OCI-LY7 (cell line): ENCODE measurements around the gene SPATA17. TPM values are rescaled to one million over a fixed set of nuclear protein-coding genes. Genes with fewer than 3 reads are reported as not detected.

ENCODE experiments used
- BruUV-seq: library from RNA; stranded (reverse); fragments of 400-500 nt; replicated peaks from 2 replicates; lab custom pipeline; 2021; lab: Mats Ljungman, UMichigan
- CTCF ChIA-PET: fragments of 300-600 bp; sonication (Branson Sonifier 250); formaldehyde crosslinking; loops from one replicate; lab custom pipeline; 2022; ENCODE audit warnings: antibody characterized with exemption; ENCODE audit not compliant: unreplicated experiment; lab: Charles Lee
- POLR2A ChIA-PET: fragments of 300-600 bp; sonication (Branson Sonifier 250); formaldehyde crosslinking; loops from one replicate; lab custom pipeline; 2022; ENCODE audit warnings: antibody characterized with exemption; lab: Charles Lee
- DNase-seq: peaks from one replicate; pipeline ENCODE4 v3.0.0-alpha.2; 2015; ENCODE audit warnings: low spot score
- H2AFZ ChIP-seq: fragments of 200-600 bp; sonication (generic), shearing (Covaris generic); 2 replicates; pipeline ENCODE4 v1.6.1; 2014; ENCODE audit warnings: mild to moderate bottlenecking, antibody characterized with exemption, low read length, moderate library complexity
- H3K27ac ChIP-seq: fragments of 200-600 bp; sonication (generic); 2 replicates; pipeline ENCODE4 v1.5.1; 2014; ENCODE audit warnings: mixed run types, low read depth, mild to moderate bottlenecking, moderate library complexity, low read length, inconsistent platforms; ENCODE audit not compliant: poor library complexity, severe bottlenecking
- H3K36me3 ChIP-seq: fragments of 200-600 bp; sonication (generic); 2 replicates; pipeline ENCODE4 v1.6.1; 2014; ENCODE audit warnings: mild to moderate bottlenecking, antibody characterized with exemption, low read length, moderate library complexity, mixed read lengths; ENCODE audit not compliant: insufficient read depth
- H3K4me1 ChIP-seq: fragments of 200-600 bp; sonication (generic); 2 replicates; pipeline ENCODE4 v1.5.1; 2014; ENCODE audit warnings: mild to moderate bottlenecking, low read length; ENCODE audit not compliant: insufficient read depth, poor library complexity, severe bottlenecking
- H3K4me2 ChIP-seq: fragments of 200-600 bp; sonication (generic); 2 replicates; pipeline ENCODE4 v1.6.1; 2014; ENCODE audit warnings: mild to moderate bottlenecking, low read length
- H3K4me3 ChIP-seq: fragments of 200-600 bp; sonication (generic); 2 replicates; pipeline ENCODE4 v1.5.1; 2014; ENCODE audit warnings: mild to moderate bottlenecking, low read depth, low read length; ENCODE audit not compliant: poor library complexity, severe bottlenecking
- H3K79me2 ChIP-seq: fragments of 200-600 bp; sonication (generic); 2 replicates; pipeline ENCODE4 v1.6.1; 2016; ENCODE audit warnings: low read depth, mild to moderate bottlenecking, low read length, moderate library complexity, mixed read lengths; ENCODE audit not compliant: insufficient read depth
- H3K9me2 ChIP-seq: fragments of 200-600 bp; sonication (generic); 2 replicates; pipeline ENCODE4 v1.6.1; 2016; ENCODE audit warnings: mild to moderate bottlenecking, low read length, mixed read lengths; ENCODE audit not compliant: insufficient read depth
- H3K9me3 ChIP-seq: fragments of 200-600 bp; sonication (generic); 2 replicates; pipeline ENCODE4 v1.6.1; 2014; ENCODE audit warnings: mild to moderate bottlenecking, mixed run types, low read length, mixed read lengths
- H4K20me1 ChIP-seq: fragments of 200-600 bp; sonication (generic); 2 replicates; pipeline ENCODE4 v1.6.1; 2014; ENCODE audit warnings: mild to moderate bottlenecking, antibody characterized with exemption, low read length, moderate library complexity, mixed read lengths; ENCODE audit not compliant: insufficient read depth
- EZH2phosphoT487 ChIP-seq: fragments of 200-600 bp; sonication (generic); IDR thresholded peaks from 2 replicates; pipeline ENCODE4 v1.6.1; 2018; ENCODE audit warnings: low read depth, borderline replicate concordance, mild to moderate bottlenecking, mixed run types, antibody characterized with exemption, low read length, moderate library complexity, mixed read lengths
- intact Hi-C: fragments of 100-400 bp; cut with micrococcal nuclease; formaldehyde crosslinking; loops from one replicate; pipeline ENCODE4 v1.10.0; 2022; ENCODE audit not compliant: unreplicated experiment
- total RNA-seq, 2 experiments: library from RNA; depleted of rRNA in 1 of 2; stranded (reverse); fragments of >200 nt in 1 of 2; shearing (Covaris generic) in 1 of 2; gene quantifications; 2 replicates each; pipeline ENCODE4 v1.2.3, GENCODE V29; 2014 to 2022
- TF ChIP-seq, protein P1 (sequence below): fragments of 200-600 bp; sonication (generic); conservative IDR thresholded peaks from 2 replicates; pipeline ENCODE4 v1.5.1; 2014; ENCODE audit warnings: mild to moderate bottlenecking, antibody characterized with exemption, low read length, moderate library complexity, mixed read lengths

Gene SPATA17
- total RNA-seq, 2 experiments from 2014 or later, result not detected

DNA sequence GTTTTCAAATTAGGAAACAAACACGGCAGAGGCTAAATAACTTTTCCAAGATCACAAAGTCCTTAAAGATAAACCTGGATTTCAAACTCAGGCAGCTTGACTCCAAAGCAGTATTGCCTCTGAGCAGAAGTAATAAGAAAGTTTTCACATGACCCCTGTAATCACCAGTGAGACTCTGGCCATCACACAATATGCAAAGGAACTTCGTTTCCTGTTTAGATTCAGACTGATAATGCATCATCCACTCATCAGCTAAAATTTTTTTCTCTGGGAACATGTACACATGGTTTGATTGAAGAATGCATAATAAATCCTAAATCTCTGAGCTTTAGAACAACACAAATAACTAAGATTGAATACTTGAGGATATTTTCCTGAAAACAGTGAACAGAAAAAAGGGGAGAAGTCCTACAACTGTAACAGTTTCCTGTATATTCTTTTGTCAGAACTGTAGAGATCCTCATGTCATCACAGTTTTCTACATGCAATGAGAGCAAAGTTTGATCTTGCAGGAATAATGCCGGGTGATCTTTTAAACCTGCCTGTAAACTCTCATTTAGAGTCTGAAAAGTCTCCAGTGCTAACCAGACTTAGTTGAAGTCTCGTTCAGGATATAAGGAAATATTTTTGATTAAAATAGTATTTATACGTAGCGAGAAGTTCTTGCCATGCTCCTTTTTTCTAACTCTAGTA is 225.3 kb downstream of the SPATA17 start:
- Histone ChIP-seq H3K9me3 (no peaks in the 10 kb centered on the region), H3K9me2 (no peaks in the 10 kb centered on the region), H2AFZ (no peak overlapping the region), H3K27ac (no peak overlapping the region), H3K79me2 (no peaks in the 10 kb centered on the region), H4K20me1 (no peaks in the 10 kb centered on the region), H3K4me3 (no peak overlapping the region), H3K4me2 (no peak overlapping the region), H3K4me1 (no peaks in the 10 kb centered on the region), H3K36me3 (no peaks in the 10 kb centered on the region)
- no peak for TF ChIP-seq EZH2phosphoT487
- TF ChIP-seq, protein P1, sequence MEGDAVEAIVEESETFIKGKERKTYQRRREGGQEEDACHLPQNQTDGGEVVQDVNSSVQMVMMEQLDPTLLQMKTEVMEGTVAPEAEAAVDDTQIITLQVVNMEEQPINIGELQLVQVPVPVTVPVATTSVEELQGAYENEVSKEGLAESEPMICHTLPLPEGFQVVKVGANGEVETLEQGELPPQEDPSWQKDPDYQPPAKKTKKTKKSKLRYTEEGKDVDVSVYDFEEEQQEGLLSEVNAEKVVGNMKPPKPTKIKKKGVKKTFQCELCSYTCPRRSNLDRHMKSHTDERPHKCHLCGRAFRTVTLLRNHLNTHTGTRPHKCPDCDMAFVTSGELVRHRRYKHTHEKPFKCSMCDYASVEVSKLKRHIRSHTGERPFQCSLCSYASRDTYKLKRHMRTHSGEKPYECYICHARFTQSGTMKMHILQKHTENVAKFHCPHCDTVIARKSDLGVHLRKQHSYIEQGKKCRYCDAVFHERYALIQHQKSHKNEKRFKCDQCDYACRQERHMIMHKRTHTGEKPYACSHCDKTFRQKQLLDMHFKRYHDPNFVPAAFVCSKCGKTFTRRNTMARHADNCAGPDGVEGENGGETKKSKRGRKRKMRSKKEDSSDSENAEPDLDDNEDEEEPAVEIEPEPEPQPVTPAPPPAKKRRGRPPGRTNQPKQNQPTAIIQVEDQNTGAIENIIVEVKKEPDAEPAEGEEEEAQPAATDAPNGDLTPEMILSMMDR, result no peak
- DNase-seq, result no peak
- BruUV-seq, result no TSS peak
- intact Hi-C loops, result no loop called here
- ChIA-PET CTCF (no interaction called here), POLR2A (interaction anchor here (1.4 kb wide), 1 partner anchor 54 kb away, joined by 3 read pairs; no protein-coding TSS in a partner anchor)

DNA sequence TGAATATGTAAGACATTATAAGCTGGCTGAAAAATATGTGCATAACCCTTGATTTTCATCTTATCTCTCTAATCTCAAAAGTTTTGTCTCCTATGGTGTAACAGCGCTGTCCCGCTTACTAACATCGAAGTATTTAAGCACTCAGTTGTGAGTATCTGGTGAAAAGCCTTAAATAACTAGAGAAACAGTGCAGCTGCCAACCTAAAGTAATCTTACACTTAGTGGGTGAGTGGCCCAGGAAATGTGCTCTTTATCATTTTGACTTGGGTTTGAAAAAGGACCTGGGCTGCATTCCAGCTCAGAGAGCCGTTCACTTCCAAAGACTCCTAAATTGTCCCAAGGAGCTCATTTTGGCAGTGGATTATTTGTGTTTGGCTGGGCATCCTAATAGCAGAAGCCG is 225.9 kb downstream of the SPATA17 start:
- BruUV-seq, result no TSS peak
- H4K20me1 ChIP-seq, result no peaks in the 10 kb centered on the region
- H3K79me2 ChIP-seq, result no peaks in the 10 kb centered on the region
- no peak overlapping the region for H2AFZ ChIP-seq
- H3K27ac ChIP-seq, result no peak overlapping the region
- no peak for TF ChIP-seq EZH2phosphoT487
- TF ChIP-seq, protein P1, result no peak
- CTCF ChIA-PET, result no interaction called here
- intact Hi-C loops, result no loop called here
- H3K4me2 ChIP-seq, result no peak overlapping the region
- POLR2A ChIA-PET, result interaction anchor here (1.4 kb wide), 1 partner anchor 53 kb away, joined by 3 read pairs; no protein-coding TSS in a partner anchor
- H3K36me3 ChIP-seq, result no peaks in the 10 kb centered on the region
- no peak overlapping the region for H3K4me3 ChIP-seq
- no peaks in the 10 kb centered on the region for H3K9me3 ChIP-seq
- DNase-seq, result no peak
- H3K9me2 ChIP-seq, result no peaks in the 10 kb centered on the region
- no peaks in the 10 kb centered on the region for H3K4me1 ChIP-seq

DNA sequence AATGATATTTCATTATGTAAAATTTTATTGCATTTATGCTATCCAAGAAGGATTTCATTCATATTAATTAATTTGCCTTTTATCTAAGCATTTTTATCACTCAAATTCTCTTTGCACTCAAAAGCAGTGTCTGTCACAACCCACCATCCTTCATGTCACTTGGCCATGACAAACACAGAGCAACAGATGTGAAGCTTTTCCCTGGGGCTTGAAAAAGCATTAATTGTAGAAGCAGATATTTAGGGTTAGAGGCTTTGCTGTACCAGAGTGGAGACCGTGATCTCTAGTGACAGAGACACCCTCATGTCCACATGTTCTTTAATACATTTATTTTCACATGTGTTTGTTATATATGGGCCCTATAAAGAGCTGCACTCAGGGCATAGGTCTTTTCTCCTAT is 230.5 kb downstream of the SPATA17 start:
- Histone ChIP-seq H3K27ac (no peak overlapping the region), H2AFZ (no peak overlapping the region), H3K9me3 (no peaks in the 10 kb centered on the region), H3K36me3 (no peaks in the 10 kb centered on the region), H3K4me3 (no peak overlapping the region), H3K4me1 (no peaks in the 10 kb centered on the region), H3K79me2 (no peaks in the 10 kb centered on the region), H3K4me2 (no peak overlapping the region), H4K20me1 (no peaks in the 10 kb centered on the region), H3K9me2 (no peaks in the 10 kb centered on the region)
- intact Hi-C loops, result no loop called here
- CTCF ChIA-PET, result no interaction called here
- POLR2A ChIA-PET, result interaction anchor here (0.6 to 0.7 kb wide), 2 partner anchors 14 to 75 kb away, joined by 3 to 4 read pairs; no protein-coding TSS in a partner anchor
- TF ChIP-seq, protein P1, result no peak
- no peak for TF ChIP-seq EZH2phosphoT487
- BruUV-seq, result no TSS peak
- DNase-seq, result no peak
